ENCODE results near the gene ARHGAP6.

ARHGAP6 gene

DNA sequence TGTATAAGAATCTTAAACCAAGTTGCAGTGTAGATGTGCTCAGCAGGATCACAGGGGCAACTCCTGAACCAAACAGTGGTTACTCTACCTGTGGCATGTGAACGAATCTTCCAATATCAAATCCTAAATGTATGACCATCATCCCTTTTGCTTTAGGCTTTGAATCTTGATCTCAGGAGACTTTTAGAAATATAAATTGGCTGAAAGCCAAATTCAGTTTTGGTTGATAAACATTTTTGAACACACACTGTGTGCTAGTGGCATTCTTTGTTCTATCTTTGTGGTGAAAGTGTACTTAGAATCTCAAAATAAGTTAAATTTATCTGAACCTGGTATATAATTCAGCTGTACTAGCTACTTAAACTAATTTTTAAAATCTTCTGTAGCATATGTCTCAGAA, 4.6 kb upstream of the ARHGAP6 start:
- Histone ChIP-seq H3K18ac (ENCODE audit: low read length) (no peak overlapping the region), H2AK5ac (ENCODE audit: low read depth, low read length) (no peak overlapping the region), H4K8ac (ENCODE audit: low read depth, low read length) (no peak overlapping the region), H3K36me3 (replicated peaks in 1 of 2; ENCODE audit: control insufficient read depth in 2 of 2, insufficient read depth in 2 of 2, low read length in 2 of 2) (no peaks in the 10 kb centered on the region), H3K27ac (replicated peaks; ENCODE audit: low read length) (no peak overlapping the region), H2BK120ac (ENCODE audit: low read depth, low read length) (no peak overlapping the region), H3K14ac (ENCODE audit: low read length) (no peak overlapping the region), H3K9me3 (replicated peaks in 1 of 2; ENCODE audit: control insufficient read depth in 2 of 2, insufficient read depth in 1 of 2, low read depth in 1 of 2, low read length in 2 of 2) (no peaks in the 10 kb centered on the region), H4K91ac (ENCODE audit: low read depth, low read length, poor library complexity) (no peak overlapping the region), H3K4me2 (ENCODE audit: insufficient read depth, low read length, poor library complexity, severe bottlenecking) (no peak overlapping the region), H3K4me3 (ENCODE audit: low read length in 2 of 2) (no peak overlapping the region), H2AFZ (ENCODE audit: low read length) (no peak overlapping the region), H3K79me1 (ENCODE audit: low read depth, low read length) (no peaks in the 10 kb centered on the region), H3K27me3 (ENCODE audit: control insufficient read depth in 3 of 3, insufficient read depth in 3 of 3, low read depth in 1 of 3, low read length in 3 of 3) (peaks cover 0 to 17% (median 6%) of the 10 kb centered on the region in 3 experiments), H2BK15ac (ENCODE audit: low read length) (no peak overlapping the region), H3K9ac (ENCODE audit: low read depth, low read length, poor library complexity) (no peak overlapping the region), H2BK12ac (ENCODE audit: low read length) (no peak overlapping the region), H3K4ac (ENCODE audit: low read length) (no peak overlapping the region), H2BK5ac (ENCODE audit: low read length) (no peak overlapping the region), H3K4me1 (ENCODE audit: control insufficient read depth in 2 of 2, insufficient read depth in 1 of 2, low read depth in 1 of 2, low read length in 2 of 2) (no peaks in the 10 kb centered on the region), H3K23ac (ENCODE audit: low read depth, low read length, poor library complexity) (no peak overlapping the region)
- DNase-seq (ENCODE audit: low spot score), result no peak
- no CpG with 5 or more reads among the region's 1 CpG for WGBS, 2 donors (ENCODE audit: extremely low coverage in 2 of 2, insufficient read length in 2 of 2, insufficient replicate concordance in 1 of 2)

DNA sequence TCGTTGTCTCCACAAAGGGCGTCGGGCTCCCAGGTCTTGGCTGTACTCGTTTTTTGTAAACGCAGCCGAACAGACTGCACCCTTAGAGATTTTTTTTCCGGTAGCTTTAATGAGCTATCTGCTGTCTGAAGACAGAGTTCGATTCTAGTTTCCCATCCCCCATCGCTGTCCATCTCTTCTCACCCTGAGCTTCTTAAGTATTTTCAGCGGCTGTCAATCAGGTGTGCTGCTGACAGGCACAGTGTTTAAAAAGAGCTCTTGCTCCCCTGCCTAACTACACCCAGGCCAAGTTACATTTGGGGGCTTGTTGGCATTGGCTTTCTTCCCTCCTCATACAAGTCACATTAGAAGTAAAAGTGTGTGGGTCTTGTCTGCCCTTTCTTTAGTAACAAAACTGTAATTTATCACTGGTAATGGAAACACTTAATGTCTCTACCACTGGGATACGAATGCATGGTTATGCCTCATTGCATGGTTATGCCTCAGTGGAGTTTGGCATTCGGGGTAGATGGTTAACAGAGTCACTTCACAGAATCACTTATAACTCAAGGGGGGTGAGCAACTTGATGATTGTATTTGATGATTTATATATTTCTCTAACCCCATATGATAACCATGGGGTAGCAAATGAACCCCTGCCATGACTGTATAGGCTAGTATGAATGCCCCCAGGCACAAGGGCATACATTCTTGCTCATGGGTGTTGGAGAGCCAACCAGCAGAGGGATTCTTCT, 1.4 kb upstream of the ARHGAP6 start:
- H2BK15ac ChIP-seq (ENCODE audit: low read length), result no peak overlapping the region
- H2BK120ac ChIP-seq (ENCODE audit: low read depth, low read length), result no peak overlapping the region
- no peak overlapping the region for H3K9ac ChIP-seq (ENCODE audit: low read depth, low read length, poor library complexity)
- peaks cover 0 to 18% (median 17%) of the 10 kb centered on the region in 3 experiments for H3K27me3 ChIP-seq (ENCODE audit: control insufficient read depth in 3 of 3, insufficient read depth in 3 of 3, low read depth in 1 of 3, low read length in 3 of 3)
- peak overlapping the region; percentile 94 for H2AFZ ChIP-seq (ENCODE audit: low read length)
- H3K23ac ChIP-seq (ENCODE audit: low read depth, low read length, poor library complexity), result no peak overlapping the region
- no peak overlapping the region for H3K18ac ChIP-seq (ENCODE audit: low read length)
- H3K4me3 ChIP-seq (ENCODE audit: low read length in 2 of 2), result peak overlapping the region in 1 of 2 donors; percentile 52
- H4K8ac ChIP-seq (ENCODE audit: low read depth, low read length), result no peak overlapping the region
- H3K4me1 ChIP-seq (ENCODE audit: control insufficient read depth in 2 of 2, insufficient read depth in 1 of 2, low read depth in 1 of 2, low read length in 2 of 2), result no peaks in the 10 kb centered on the region
- no CpG with 5 or more reads among the region's 12 CpGs for WGBS, 2 donors (ENCODE audit: extremely low coverage in 2 of 2, insufficient read length in 2 of 2, insufficient replicate concordance in 1 of 2)
- H3K9me3 ChIP-seq (replicated peaks in 1 of 2; ENCODE audit: control insufficient read depth in 2 of 2, insufficient read depth in 1 of 2, low read depth in 1 of 2, low read length in 2 of 2), result no peaks in the 10 kb centered on the region
- H3K79me1 ChIP-seq (ENCODE audit: low read depth, low read length), result no peaks in the 10 kb centered on the region
- H3K4me2 ChIP-seq (ENCODE audit: insufficient read depth, low read length, poor library complexity, severe bottlenecking), result no peak overlapping the region
- H2BK5ac ChIP-seq (ENCODE audit: low read length), result no peak overlapping the region
- no peak overlapping the region for H3K27ac ChIP-seq (replicated peaks; ENCODE audit: low read length)
- H2BK12ac ChIP-seq (ENCODE audit: low read length), result no peak overlapping the region
- DNase-seq (ENCODE audit: low spot score), result no peak
- H2AK5ac ChIP-seq (ENCODE audit: low read depth, low read length), result no peak overlapping the region
- no peak overlapping the region for H4K91ac ChIP-seq (ENCODE audit: low read depth, low read length, poor library complexity)
- no peak overlapping the region for H3K4ac ChIP-seq (ENCODE audit: low read length)
- no peaks in the 10 kb centered on the region for H3K36me3 ChIP-seq (replicated peaks in 1 of 2; ENCODE audit: control insufficient read depth in 2 of 2, insufficient read depth in 2 of 2, low read length in 2 of 2)
- no peak overlapping the region for H3K14ac ChIP-seq (ENCODE audit: low read length)

DNA sequence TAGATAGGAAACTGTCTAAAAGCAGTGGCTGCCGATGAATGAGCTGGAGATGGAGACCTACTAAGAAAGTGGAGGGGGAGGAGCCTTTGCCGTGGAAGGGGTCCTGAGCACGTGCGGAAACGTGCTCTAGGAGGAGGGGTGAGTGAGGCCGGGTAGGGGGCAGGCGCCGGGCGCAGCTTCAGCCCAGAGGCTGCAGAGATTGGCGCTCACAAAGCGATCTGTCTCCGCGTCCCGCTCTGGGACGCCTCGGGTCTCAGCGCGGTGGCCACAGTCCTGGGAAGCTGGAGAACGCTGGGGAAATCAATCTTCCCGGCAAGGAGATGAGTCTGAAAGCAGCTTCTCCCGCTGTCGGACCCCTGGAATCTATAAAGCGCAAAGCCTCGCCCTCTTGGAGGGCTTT, 444 bp upstream of the ARHGAP6 start:
- Histone ChIP-seq H3K4me3 (ENCODE audit: low read length in 2 of 2) (peak overlapping the region; percentile 51 to 52), H2BK15ac (ENCODE audit: low read length) (no peak overlapping the region), H2BK12ac (ENCODE audit: low read length) (no peak overlapping the region), H2BK120ac (ENCODE audit: low read depth, low read length) (no peak overlapping the region), H3K4ac (ENCODE audit: low read length) (no peak overlapping the region), H4K91ac (ENCODE audit: low read depth, low read length, poor library complexity) (no peak overlapping the region), H3K18ac (ENCODE audit: low read length) (no peak overlapping the region), H4K8ac (ENCODE audit: low read depth, low read length) (no peak overlapping the region), H3K14ac (ENCODE audit: low read length) (no peak overlapping the region), H3K9me3 (replicated peaks in 1 of 2; ENCODE audit: control insufficient read depth in 2 of 2, insufficient read depth in 1 of 2, low read depth in 1 of 2, low read length in 2 of 2) (no peaks in the 10 kb centered on the region), H3K27me3 (ENCODE audit: control insufficient read depth in 3 of 3, insufficient read depth in 3 of 3, low read depth in 1 of 3, low read length in 3 of 3) (peaks cover 0 to 20% (median 13%) of the 10 kb centered on the region in 3 experiments), H3K36me3 (replicated peaks in 1 of 2; ENCODE audit: control insufficient read depth in 2 of 2, insufficient read depth in 2 of 2, low read length in 2 of 2) (no peaks in the 10 kb centered on the region), H3K4me2 (ENCODE audit: insufficient read depth, low read length, poor library complexity, severe bottlenecking) (peak overlapping the region; percentile 81), H3K9ac (ENCODE audit: low read depth, low read length, poor library complexity) (no peak overlapping the region), H3K79me1 (ENCODE audit: low read depth, low read length) (no peaks in the 10 kb centered on the region), H2AFZ (ENCODE audit: low read length) (peak overlapping the region; percentile 94), H2AK5ac (ENCODE audit: low read depth, low read length) (no peak overlapping the region), H3K27ac (replicated peaks; ENCODE audit: low read length) (no peak overlapping the region), H3K23ac (ENCODE audit: low read depth, low read length, poor library complexity) (no peak overlapping the region), H3K4me1 (ENCODE audit: control insufficient read depth in 2 of 2, insufficient read depth in 1 of 2, low read depth in 1 of 2, low read length in 2 of 2) (no peaks in the 10 kb centered on the region), H2BK5ac (ENCODE audit: low read length) (no peak overlapping the region)
- WGBS, 2 donors (ENCODE audit: extremely low coverage in 2 of 2, insufficient read length in 2 of 2, insufficient replicate concordance in 1 of 2), result no CpG with 5 or more reads among the region's 24 CpGs
- peak; percentile 42 for DNase-seq (ENCODE audit: low spot score)

DNA sequence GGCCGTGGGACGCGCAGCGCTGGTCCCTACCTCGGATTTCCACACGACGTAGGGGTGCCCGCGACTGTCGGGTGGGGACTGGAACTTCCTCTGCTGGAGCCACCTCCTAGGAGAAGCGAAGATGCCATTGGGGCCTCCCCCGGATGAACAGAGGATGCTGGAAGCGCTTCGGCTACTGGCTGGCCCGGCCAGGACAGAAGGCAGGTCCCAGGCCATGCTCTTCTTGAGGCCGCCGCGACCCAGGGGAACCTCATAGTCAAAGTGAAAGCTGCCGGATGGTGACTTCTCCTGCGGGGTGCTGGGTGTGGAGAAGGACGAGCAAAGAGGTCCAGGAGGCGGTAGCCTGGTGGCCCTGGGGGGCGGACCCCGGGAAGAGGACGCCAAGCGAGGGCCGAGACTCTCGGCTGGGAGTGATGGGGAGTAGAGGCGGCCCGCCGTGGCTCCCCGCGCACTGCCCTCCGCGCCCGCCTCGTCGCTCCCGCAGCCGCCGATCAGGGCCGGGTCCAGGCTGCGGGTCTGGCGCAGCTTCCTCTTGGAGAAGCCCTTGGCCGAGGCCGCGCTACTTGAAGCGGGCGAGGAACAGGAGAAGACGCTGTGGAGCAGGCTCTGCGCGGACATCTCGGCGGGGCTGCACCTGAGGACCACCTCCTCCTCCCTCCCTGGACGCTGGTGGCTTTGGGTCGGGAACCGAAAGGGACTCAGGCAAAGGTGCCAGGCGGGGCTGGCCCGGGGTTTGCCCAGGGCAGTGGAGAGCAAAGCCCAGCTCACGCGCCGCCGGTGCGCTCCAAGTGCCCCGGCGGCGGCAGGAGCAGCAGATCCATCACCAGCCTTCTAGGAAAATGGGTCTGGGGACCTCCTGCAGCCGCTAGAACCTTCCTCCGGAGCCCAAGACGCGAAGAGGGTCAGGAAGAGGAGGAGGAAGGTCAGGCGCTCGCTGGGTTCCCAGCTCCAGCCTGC, 1.2 kb downstream of the ARHGAP6 start:
- no peak overlapping the region for H2BK5ac ChIP-seq (ENCODE audit: low read length)
- no peak overlapping the region for H3K23ac ChIP-seq (ENCODE audit: low read depth, low read length, poor library complexity)
- no peaks in the 10 kb centered on the region for H3K79me1 ChIP-seq (ENCODE audit: low read depth, low read length)
- no peak overlapping the region for H4K8ac ChIP-seq (ENCODE audit: low read depth, low read length)
- H3K4ac ChIP-seq (ENCODE audit: low read length), result no peak overlapping the region
- no peaks in the 10 kb centered on the region for H3K4me1 ChIP-seq (ENCODE audit: control insufficient read depth in 2 of 2, insufficient read depth in 1 of 2, low read depth in 1 of 2, low read length in 2 of 2)
- H3K36me3 ChIP-seq (replicated peaks in 1 of 2; ENCODE audit: control insufficient read depth in 2 of 2, insufficient read depth in 2 of 2, low read length in 2 of 2), result no peaks in the 10 kb centered on the region
- no peak overlapping the region for H2BK12ac ChIP-seq (ENCODE audit: low read length)
- peaks cover 0 to 20% (median 10%) of the 10 kb centered on the region in 3 experiments for H3K27me3 ChIP-seq (ENCODE audit: control insufficient read depth in 3 of 3, insufficient read depth in 3 of 3, low read depth in 1 of 3, low read length in 3 of 3)
- peak overlapping the region; percentile 44 for H3K9ac ChIP-seq (ENCODE audit: low read depth, low read length, poor library complexity)
- H3K4me3 ChIP-seq (ENCODE audit: low read length in 2 of 2), result peak overlapping the region; percentile 52 to 84
- WGBS, 2 donors (ENCODE audit: extremely low coverage in 2 of 2, insufficient read length in 2 of 2, insufficient replicate concordance in 1 of 2), result no CpG with 5 or more reads among the region's 73 CpGs
- no peak overlapping the region for H2BK15ac ChIP-seq (ENCODE audit: low read length)
- no peak overlapping the region for H2AK5ac ChIP-seq (ENCODE audit: low read depth, low read length)
- no peak overlapping the region for H2BK120ac ChIP-seq (ENCODE audit: low read depth, low read length)
- no peak overlapping the region for H4K91ac ChIP-seq (ENCODE audit: low read depth, low read length, poor library complexity)
- H3K18ac ChIP-seq (ENCODE audit: low read length), result peak overlapping the region; percentile 38
- no peak for DNase-seq (ENCODE audit: low spot score)
- peak overlapping the region; percentile 94 for H2AFZ ChIP-seq (ENCODE audit: low read length)
- no peak overlapping the region for H3K14ac ChIP-seq (ENCODE audit: low read length)
- peak overlapping the region; percentile 81 for H3K4me2 ChIP-seq (ENCODE audit: insufficient read depth, low read length, poor library complexity, severe bottlenecking)
- H3K9me3 ChIP-seq (replicated peaks in 1 of 2; ENCODE audit: control insufficient read depth in 2 of 2, insufficient read depth in 1 of 2, low read depth in 1 of 2, low read length in 2 of 2), result no peaks in the 10 kb centered on the region
- no peak overlapping the region for H3K27ac ChIP-seq (replicated peaks; ENCODE audit: low read length)
